HG03342 (cell line): ENCODE data around the gene TRAF4.
A peak's percentile ranks its signal among the peaks of the same experiment; 100 is the strongest.
"Not testable (repeated sequence)": the region's sequence is repeated elsewhere in the genome, so short reads cannot be mapped to it uniquely, and the experiment has no call there.

Experiments used
- ATAC-seq: cut with Tn5 transposase; IDR thresholded peaks from one replicate; pipeline ENCODE4 v1.9.1; 2021; ENCODE audit warnings: mild to moderate bottlenecking, moderate library complexity; ENCODE audit not compliant: unreplicated experiment

The TRAF4 gene

GRCh38 chr17:28714281-28714680 lies 29.5 kb upstream of the TRAF4 start:
- no peak for ATAC-seq

DNA sequence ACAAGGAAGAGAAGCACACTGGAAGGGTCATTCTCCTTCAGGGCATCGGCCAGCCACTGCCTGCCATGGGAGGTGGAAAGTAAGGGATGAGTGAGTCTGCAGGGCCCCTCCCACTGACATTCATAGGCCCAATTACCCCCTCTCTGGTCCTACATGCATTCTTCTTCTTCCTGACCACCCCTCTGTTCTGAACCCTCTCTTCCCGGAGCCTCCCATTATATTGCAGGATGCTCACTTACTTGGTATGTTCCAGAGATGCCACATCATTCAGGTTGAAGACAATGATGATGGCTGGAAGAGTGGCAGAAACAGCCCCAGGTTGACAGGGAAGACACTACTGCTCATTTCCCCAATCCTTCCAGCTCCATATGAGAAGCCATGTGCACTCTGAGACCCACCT lies 28.6 kb upstream of the TRAF4 start:
- no peak for ATAC-seq

DNA sequence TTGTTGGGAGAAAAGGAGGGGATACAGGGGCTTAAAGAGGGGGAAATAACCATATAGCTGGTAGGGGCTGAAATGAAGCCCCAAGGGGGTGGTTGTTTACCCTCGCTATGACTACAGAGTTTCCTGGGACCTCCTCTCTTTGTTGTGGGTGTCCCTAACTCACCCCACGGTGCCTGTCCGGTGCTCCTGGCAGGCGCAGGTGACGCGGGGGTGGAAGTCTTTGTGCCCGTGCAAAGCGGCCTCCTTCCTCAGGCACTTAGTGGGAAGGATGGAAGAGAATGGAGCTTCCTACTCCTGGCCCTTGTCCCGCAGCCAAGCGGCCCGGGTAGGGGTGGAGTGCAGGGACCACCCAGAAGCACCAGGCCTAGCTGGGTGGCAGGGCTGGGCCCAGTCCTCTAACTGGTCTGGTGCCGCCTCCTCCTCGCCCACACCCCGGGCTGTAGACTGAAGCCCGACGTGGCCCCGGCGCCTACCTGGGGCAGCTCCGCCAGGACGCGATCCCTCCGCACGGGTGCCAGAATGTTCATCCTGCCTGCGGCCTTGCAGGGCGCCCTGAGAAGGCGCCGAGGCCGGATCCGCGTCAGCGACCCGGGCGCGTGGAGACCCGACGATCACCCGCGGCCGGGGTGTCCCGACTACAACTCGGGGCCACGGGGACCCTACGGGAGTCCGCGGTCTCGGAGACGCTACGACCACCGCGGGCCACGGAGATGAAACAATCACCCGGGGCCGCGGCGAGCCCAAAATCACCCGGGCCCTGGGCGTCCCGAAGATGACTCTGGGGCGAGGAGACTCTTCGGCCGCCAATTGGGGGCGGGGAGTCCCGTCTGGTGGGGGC lies 26.9 kb upstream of the TRAF4 start:
- no peak for ATAC-seq

GRCh38 chr17:28717578-28718332 lies 26.1 kb upstream of the TRAF4 start, which contains the start of gene RAB34:
Gene RAB34, minus strand, starts transcription at chr17:28717868. Its CDS starts 602 bp downstream, at chr17:28717266.
- no peak for ATAC-seq

- no peak for ATAC-seq
Measured at GRCh38 chr17:28718333-28719020, 25.3 kb upstream of the TRAF4 start.

GRCh38 chr17:28719021-28719433 lies 24.8 kb upstream of the TRAF4 start:
- peak; percentile 4 for ATAC-seq

GRCh38 chr17:28720247-28720996 lies 23.4 kb upstream of the TRAF4 start:
- no peak for ATAC-seq

- ATAC-seq = not testable (repeated sequence)
Measured at GRCh38 chr17:28720997-28721329, 22.8 kb upstream of the TRAF4 start.

GRCh38 chr17:28722417-28723158 lies 21.2 kb upstream of the TRAF4 start:
- no peak for ATAC-seq

DNA sequence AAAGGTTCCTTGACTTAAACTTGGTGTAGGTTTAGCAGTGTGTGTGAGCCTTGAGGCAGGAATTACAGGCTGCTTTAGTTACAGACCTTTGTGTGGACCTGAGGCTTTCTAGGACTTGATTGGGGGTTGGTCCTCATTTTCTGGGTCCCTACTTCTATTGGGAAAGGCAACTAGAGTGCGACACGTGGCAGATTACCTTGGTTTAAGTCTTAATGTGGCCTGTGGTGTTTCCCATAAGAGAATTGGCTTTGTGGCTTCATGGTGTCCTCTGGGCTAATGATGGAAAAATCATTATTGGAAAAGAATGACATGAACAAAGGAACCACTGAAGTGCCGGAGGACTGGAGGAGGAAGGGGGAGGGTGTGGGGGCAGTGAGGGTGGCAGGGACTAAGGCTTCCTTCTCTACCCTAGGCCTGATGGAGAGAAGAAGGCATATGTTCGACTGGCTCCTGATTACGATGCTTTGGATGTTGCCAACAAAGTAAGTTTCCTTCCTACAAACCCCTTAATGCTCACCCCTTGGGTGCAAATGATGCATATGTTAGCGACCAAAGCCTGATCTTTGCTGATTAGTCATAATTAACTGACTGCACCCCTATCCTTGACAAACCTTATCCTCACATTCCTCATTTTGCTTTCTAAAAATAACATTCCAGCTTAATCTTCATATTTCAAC lies 20.5 kb upstream of the TRAF4 start:
- ATAC-seq = no peak

- not testable (repeated sequence) for ATAC-seq
Measured at GRCh38 chr17:28723836-28724499, 19.8 kb upstream of the TRAF4 start.

DNA sequence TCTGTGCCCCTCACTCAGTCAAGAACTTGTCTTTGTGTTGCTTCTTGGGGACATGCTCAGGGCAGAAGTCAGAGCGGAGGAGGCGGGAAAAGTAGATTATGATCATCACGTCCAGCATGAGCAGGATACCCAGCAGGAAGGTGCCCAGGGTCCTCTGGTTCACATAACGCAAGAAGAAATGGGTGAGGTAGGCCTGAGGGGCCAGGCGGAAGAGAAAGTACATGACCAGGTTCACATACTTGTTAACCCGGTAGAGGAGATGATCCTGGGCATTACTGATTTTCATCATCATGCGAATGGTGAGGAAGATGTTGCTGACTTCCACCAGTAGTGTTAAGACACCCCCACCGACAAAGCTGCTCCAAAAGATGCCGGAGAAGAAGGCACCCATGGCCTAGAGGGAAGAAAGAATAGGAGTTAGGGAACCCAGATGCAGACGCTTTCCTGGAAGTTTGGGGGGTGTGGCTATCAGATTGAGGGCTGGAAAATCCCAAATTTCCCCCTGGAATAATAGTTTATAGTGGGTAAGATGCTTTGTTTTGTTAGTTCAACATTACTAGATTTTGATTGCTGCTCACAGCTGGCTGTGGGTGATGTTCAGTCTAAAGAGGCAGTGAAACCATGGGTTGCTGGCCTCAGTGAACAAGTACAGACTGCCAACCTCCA lies 19.2 kb upstream of the TRAF4 start:
- no peak for ATAC-seq

GRCh38 chr17:28725166-28725659 lies 18.6 kb upstream of the TRAF4 start:
- no peak for ATAC-seq

DNA sequence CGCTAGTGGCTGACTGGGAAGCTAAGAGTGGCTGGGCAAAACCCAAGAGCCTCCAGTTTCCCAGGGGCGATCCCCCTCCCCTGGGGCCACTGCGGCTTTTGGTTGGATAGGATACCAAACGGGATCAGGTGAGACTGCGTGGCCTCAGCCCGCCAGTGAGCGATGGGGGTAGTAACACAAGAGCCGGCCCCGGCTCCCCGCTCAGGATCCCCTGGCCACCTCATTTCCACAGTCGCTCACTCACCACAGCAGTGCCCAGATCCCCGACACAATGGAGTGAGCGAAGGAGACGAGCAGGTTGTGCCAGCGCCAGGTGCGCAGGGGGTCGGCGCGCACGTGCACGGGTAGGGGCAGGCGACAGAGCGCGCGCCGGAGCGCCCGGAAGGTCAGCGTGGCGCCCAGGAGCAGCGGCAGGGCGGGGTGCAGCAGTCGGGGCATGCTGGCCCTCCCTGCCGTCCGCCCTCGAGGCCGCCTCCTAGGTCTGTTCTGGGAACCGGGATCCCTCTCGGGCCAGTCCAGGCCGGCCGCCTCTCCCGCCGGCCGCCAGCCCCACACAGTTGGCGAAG lies 18.1 kb upstream of the TRAF4 start:
- no peak for ATAC-seq

DNA sequence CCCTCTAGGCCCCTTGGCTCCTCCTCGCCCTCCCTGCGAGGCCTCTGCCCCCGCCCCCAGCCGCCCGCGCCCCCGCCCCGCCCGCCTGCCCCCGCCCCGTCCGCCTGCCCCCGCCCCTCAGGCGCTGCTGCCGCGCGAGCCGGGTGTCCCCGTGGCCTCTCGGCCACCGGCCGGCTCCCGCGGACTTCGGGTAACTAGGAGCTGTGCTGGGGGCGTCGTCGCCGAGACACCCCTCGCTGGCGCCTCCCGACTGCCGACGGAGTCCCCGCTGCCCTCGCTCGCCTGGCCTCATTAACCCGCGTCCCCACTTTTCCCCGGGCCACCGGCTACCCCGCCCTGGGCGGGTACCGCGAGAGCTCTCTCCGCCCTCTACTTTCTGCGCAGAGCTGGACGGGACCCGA lies 17.6 kb upstream of the TRAF4 start, which contains the start of gene TLCD1:
TSS of gene TLCD1 (minus strand) at position 8 of the 401 bp plus-strand sequence. CDS start 136 bp downstream, outside the sequence.
- ATAC-seq = no peak

GRCh38 chr17:28726627-28727491 lies 17.0 kb upstream of the TRAF4 start:
- peak; percentile 37 for ATAC-seq
